Renal cortical epithelial cell (primary cell): ENCODE results near the gene MAN1A2. TPM values are rescaled to one million over a fixed set of nuclear protein-coding genes. Genes with fewer than 3 reads are reported as not detected.
A peak's percentile ranks its signal among the peaks of the same experiment; 100 is the strongest.
"Not testable (repeated sequence)": the region's sequence is repeated elsewhere in the genome, so short reads cannot be mapped to it uniquely, and the experiment has no call there.

Experiments used
- DNase-seq: peaks from one replicate; pipeline ENCODE4 v3.0.0-alpha.2; 2011; ENCODE audit warnings: low read depth
- total RNA-seq: library from RNA; depleted of rRNA; stranded (reverse); fragments of >200 nt; gene quantifications from 2 replicates; pipeline ENCODE4 v1.2.3, GENCODE V29; 2014

MAN1A2 gene
- total RNA-seq, 1 donor from 2014 or later = 44.1 TPM

GRCh38 chr1:117558451-117558850, 191.2 kb downstream of the MAN1A2 start:
- DNase-seq = not testable (repeated sequence)

- no peak for DNase-seq
Measured at GRCh38 chr1:117559139-117559538, 191.9 kb downstream of the MAN1A2 start.

GRCh38 chr1:117559985-117560384, 192.7 kb downstream of the MAN1A2 start:
- DNase-seq = no peak

- DNase-seq = no peak
Measured at GRCh38 chr1:117561071-117561470, 193.8 kb downstream of the MAN1A2 start.

- no peak for DNase-seq
Measured at GRCh38 chr1:117561551-117561950, 194.3 kb downstream of the MAN1A2 start.

GRCh38 chr1:117562581-117563491, 195.6 kb downstream of the MAN1A2 start:
- DNase-seq = no peak

GRCh38 chr1:117563492-117563875, 196.2 kb downstream of the MAN1A2 start:
- no peak for DNase-seq

GRCh38 chr1:117564227-117565075, 197.2 kb downstream of the MAN1A2 start:
- DNase-seq = no peak

- no peak for DNase-seq
Measured at GRCh38 chr1:117565076-117565556, 197.9 kb downstream of the MAN1A2 start.

GRCh38 chr1:117565745-117566455, 198.7 kb downstream of the MAN1A2 start:
- DNase-seq = no peak

GRCh38 chr1:117566556-117566955, 199.3 kb downstream of the MAN1A2 start:
- no peak for DNase-seq

- no peak for DNase-seq
Measured at GRCh38 chr1:117567435-117567834, 200.2 kb downstream of the MAN1A2 start.

- DNase-seq = no peak
Measured at GRCh38 chr1:117567976-117568375, 200.7 kb downstream of the MAN1A2 start.

- no peak for DNase-seq
Measured at GRCh38 chr1:117568999-117569398, 201.8 kb downstream of the MAN1A2 start.

- DNase-seq = no peak
Measured at GRCh38 chr1:117569856-117570255, 202.6 kb downstream of the MAN1A2 start.

- DNase-seq = peak; percentile 47
Measured at GRCh38 chr1:117570988-117571409, 203.8 kb downstream of the MAN1A2 start.

- DNase-seq = no peak
Measured at GRCh38 chr1:117571496-117571895, 204.2 kb downstream of the MAN1A2 start.

- DNase-seq = no peak
Measured at GRCh38 chr1:117572546-117572945, 205.3 kb downstream of the MAN1A2 start.

- DNase-seq = no peak
Measured at GRCh38 chr1:117573386-117574023, 206.3 kb downstream of the MAN1A2 start.

GRCh38 chr1:117574161-117574835, 207.0 kb downstream of the MAN1A2 start:
- no peak for DNase-seq
